Measurements from ENCODE around the gene TNIP1. TPM values are rescaled to one million over a fixed set of nuclear protein-coding genes. Genes with fewer than 3 reads are reported as not detected.

TNIP1 gene
- total RNA-seq, 1 experiment from 2014 or later = 65.7 TPM

DNA sequence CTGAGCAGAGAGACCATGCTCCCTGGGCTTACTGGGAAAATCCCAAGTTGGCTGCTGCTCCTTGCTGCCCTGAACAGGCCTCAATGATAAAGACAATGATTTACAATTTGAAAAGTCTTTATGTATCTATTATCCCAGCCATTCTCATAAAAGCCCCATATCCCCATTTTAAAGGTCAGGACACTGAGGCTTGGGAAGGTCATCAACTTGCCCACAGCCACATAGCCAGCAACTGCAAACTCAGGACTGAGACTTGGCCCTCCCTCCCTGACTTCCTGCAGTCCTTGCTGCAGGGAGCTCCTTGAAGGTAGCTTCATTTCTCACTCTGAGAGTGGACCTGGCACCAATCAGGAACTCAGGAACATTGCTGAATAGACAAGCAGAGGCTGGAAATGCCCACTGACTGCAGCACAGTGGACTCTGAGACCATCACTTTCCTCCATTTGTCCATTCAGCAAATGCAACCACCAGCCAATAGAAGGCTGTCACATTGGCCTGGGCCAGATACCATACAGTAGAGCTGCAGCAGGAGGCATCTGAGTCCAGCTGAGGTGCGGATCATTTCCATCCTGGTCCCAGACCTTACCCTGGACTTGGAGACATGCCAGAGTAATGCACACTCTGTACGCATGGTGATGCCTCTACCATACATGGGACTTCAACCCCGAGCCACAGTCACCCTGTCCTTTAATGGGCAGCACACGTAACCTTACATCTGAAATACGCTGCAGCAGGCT, 18.3 kb downstream of the TNIP1 start:
- TF ChIP-seq, protein P1, sequence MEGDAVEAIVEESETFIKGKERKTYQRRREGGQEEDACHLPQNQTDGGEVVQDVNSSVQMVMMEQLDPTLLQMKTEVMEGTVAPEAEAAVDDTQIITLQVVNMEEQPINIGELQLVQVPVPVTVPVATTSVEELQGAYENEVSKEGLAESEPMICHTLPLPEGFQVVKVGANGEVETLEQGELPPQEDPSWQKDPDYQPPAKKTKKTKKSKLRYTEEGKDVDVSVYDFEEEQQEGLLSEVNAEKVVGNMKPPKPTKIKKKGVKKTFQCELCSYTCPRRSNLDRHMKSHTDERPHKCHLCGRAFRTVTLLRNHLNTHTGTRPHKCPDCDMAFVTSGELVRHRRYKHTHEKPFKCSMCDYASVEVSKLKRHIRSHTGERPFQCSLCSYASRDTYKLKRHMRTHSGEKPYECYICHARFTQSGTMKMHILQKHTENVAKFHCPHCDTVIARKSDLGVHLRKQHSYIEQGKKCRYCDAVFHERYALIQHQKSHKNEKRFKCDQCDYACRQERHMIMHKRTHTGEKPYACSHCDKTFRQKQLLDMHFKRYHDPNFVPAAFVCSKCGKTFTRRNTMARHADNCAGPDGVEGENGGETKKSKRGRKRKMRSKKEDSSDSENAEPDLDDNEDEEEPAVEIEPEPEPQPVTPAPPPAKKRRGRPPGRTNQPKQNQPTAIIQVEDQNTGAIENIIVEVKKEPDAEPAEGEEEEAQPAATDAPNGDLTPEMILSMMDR (IDR thresholded peaks at IDR 0.05; ENCODE audit: insufficient read depth in 1 of 2, low read depth in 1 of 2, low read length in 1 of 2, severe bottlenecking in 1 of 2, unreplicated experiment in 1 of 2) = no peak
- Mint-ChIP-seq H3K27ac (ENCODE audit: unreplicated experiment) (no peak overlapping the region), H3K27me3 (ENCODE audit: insufficient read depth, unreplicated experiment) (no peaks in the 10 kb centered on the region), H3K36me3 (ENCODE audit: insufficient read depth, unreplicated experiment) (peaks cover 22% of the 10 kb centered on the region), H3K9me3 (ENCODE audit: unreplicated experiment) (no peaks in the 10 kb centered on the region), H3K4me1 (ENCODE audit: low read depth, unreplicated experiment) (peaks cover 6% of the 10 kb centered on the region), H3K4me3 (ENCODE audit: unreplicated experiment) (no peak overlapping the region)
- Histone ChIP-seq H3K27me3 (replicated peaks; ENCODE audit: control insufficient read depth, insufficient read depth, low read length) (no peaks in the 10 kb centered on the region), H3K36me3 (ENCODE audit: control insufficient read depth, insufficient read depth, low read length) (peaks cover 3% of the 10 kb centered on the region), H3K9me3 (no peaks in the 10 kb centered on the region), H3K4me1 (no peaks in the 10 kb centered on the region), H3K4me3 (ENCODE audit: low read depth, low read length) (no peak overlapping the region)
- no TSS peak for BruUV-seq (replicated peaks)
- intact Hi-C loops (cut with micrococcal nuclease; ENCODE audit: unreplicated experiment) = loop anchor here (5.0 kb wide), 1 partner anchor 170 kb away; no protein-coding TSS in a partner anchor
- no peak for DNase-seq
- ChIA-PET CTCF (no interaction called here), POLR2A (interaction anchor here (0.7 kb wide), 1 partner anchor 10 kb away, joined by 3 read pairs; no protein-coding TSS in a partner anchor)

DNA sequence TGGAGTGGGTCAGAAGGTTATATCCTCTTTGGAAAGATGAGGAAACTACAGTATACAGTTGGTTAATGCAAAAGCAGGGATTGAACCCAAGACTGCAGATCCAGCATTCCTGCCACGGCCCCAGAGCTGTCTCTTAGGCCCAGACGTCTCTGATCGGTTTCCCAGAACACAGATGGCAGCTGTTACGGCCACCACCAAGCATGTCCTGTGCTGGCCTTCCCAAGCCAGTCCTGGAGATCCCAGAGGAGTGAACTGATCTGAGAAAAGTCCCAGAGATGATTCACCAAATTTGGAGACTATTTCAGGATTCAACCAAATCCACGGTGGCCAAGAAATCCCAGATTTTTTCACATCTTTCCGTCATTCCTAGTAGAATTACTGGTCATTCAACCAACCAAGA, 20.1 kb downstream of the TNIP1 start:
- Histone ChIP-seq H3K4me1 (no peaks in the 10 kb centered on the region), H3K36me3 (ENCODE audit: control insufficient read depth, insufficient read depth, low read length) (peaks cover 2% of the 10 kb centered on the region; the same call in 1 of the 2 replicates), H3K4me3 (ENCODE audit: low read depth, low read length) (no peak overlapping the region), H3K9me3 (no peaks in the 10 kb centered on the region), H3K27me3 (replicated peaks; ENCODE audit: control insufficient read depth, insufficient read depth, low read length) (no peaks in the 10 kb centered on the region)
- DNase-seq = no peak
- Mint-ChIP-seq H3K27ac (ENCODE audit: unreplicated experiment) (no peak overlapping the region), H3K9me3 (ENCODE audit: unreplicated experiment) (no peaks in the 10 kb centered on the region), H3K4me3 (ENCODE audit: unreplicated experiment) (no peak overlapping the region), H3K4me1 (ENCODE audit: low read depth, unreplicated experiment) (peaks cover 10% of the 10 kb centered on the region), H3K36me3 (ENCODE audit: insufficient read depth, unreplicated experiment) (peaks cover 33% of the 10 kb centered on the region), H3K27me3 (ENCODE audit: insufficient read depth, unreplicated experiment) (no peaks in the 10 kb centered on the region)
- intact Hi-C loops (cut with micrococcal nuclease; ENCODE audit: unreplicated experiment) = loop anchor here (5.0 kb wide), 1 partner anchor 172 kb away; no protein-coding TSS in a partner anchor
- no TSS peak for BruUV-seq (replicated peaks)
- TF ChIP-seq, protein P1 (IDR thresholded peaks at IDR 0.05; ENCODE audit: insufficient read depth in 1 of 2, low read depth in 1 of 2, low read length in 1 of 2, severe bottlenecking in 1 of 2, unreplicated experiment in 1 of 2) = no peak
- ChIA-PET POLR2A (no interaction called here), CTCF (no interaction called here)

DNA sequence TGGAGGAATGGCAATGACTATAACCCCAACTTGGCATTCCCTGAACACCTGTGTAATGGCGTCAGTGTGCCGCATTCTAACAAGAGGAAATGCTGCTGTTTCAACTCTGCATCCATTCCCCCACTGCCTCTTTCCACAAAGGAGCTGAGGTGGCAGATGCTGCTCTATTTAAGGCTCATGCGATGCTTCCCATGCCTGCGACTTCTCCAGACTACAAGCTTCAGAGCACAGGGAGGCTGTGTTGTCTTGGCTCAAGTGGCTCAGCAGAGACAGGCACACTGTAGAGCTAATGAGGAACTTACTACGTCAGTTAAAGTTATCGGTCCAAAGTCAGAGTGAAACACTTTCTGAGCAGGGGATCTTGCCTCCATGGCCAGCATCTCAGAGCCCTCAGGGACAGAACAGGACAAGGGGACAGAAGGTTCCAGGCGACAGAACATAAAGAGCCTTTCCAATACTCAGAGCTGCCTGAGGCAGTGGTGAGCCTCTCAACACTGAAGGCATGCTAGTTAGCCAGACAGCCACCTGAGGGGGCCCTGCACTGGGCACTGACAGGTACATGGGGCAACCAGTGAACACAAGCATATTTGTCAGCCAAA, 21.8 kb downstream of the TNIP1 start:
- Histone ChIP-seq H3K27me3 (replicated peaks; ENCODE audit: control insufficient read depth, insufficient read depth, low read length) (no peaks in the 10 kb centered on the region), H3K36me3 (ENCODE audit: control insufficient read depth, insufficient read depth, low read length) (peaks cover 2% of the 10 kb centered on the region; the same call in 1 of the 2 replicates), H3K4me1 (peaks cover 6% of the 10 kb centered on the region; the same call in 1 of the 2 replicates), H3K9me3 (no peaks in the 10 kb centered on the region), H3K4me3 (ENCODE audit: low read depth, low read length) (no peak overlapping the region)
- TF ChIP-seq, protein P1 (IDR thresholded peaks at IDR 0.05; ENCODE audit: insufficient read depth in 1 of 2, low read depth in 1 of 2, low read length in 1 of 2, severe bottlenecking in 1 of 2, unreplicated experiment in 1 of 2) = no peak
- H3K27ac Mint-ChIP-seq (ENCODE audit: unreplicated experiment) = no peak overlapping the region
- no peak for DNase-seq
- no peaks in the 10 kb centered on the region for H3K27me3 Mint-ChIP-seq (ENCODE audit: insufficient read depth, unreplicated experiment)
- no peaks in the 10 kb centered on the region for H3K9me3 Mint-ChIP-seq (ENCODE audit: unreplicated experiment)
- ChIA-PET POLR2A (no interaction called here), CTCF (interaction anchor here (0.9 to 1.5 kb wide), 3 partner anchors 11 to 106 kb away, joined by 4 to 6 read pairs (median 4); no protein-coding TSS in a partner anchor)
- peaks cover 44% of the 10 kb centered on the region for H3K36me3 Mint-ChIP-seq (ENCODE audit: insufficient read depth, unreplicated experiment)
- H3K4me1 Mint-ChIP-seq (ENCODE audit: low read depth, unreplicated experiment) = peaks cover 12% of the 10 kb centered on the region
- no TSS peak for BruUV-seq (replicated peaks)
- no peak overlapping the region for H3K4me3 Mint-ChIP-seq (ENCODE audit: unreplicated experiment)
- intact Hi-C loops (cut with micrococcal nuclease; ENCODE audit: unreplicated experiment) = no loop called here

All from Caco-2 (cell line).